Muscle layer of colon (tissue), 2 donors: ENCODE data around the gene TMCC2.

Experiments
- H3K27ac ChIP-seq: one replicate; pipeline ENCODE4 v1.7.0; 2013; ENCODE audit warnings: low read depth, mild to moderate bottlenecking, low read length, moderate library complexity
- H3K27me3 ChIP-seq, 2 donors: one replicate each; pipeline ENCODE4 v1.7.0; 2013; ENCODE audit warnings: low read length in 2 of 2, mild to moderate bottlenecking in 2 of 2; ENCODE audit not compliant: insufficient read depth in 2 of 2, control insufficient read depth in 1 of 2
- H3K36me3 ChIP-seq: one replicate; pipeline ENCODE4 v1.7.0; 2013; ENCODE audit warnings: mild to moderate bottlenecking, low read length; ENCODE audit not compliant: insufficient read depth
- H3K4me1 ChIP-seq: one replicate; pipeline ENCODE4 v1.7.0; 2013; ENCODE audit warnings: mild to moderate bottlenecking, low read length; ENCODE audit not compliant: insufficient read depth
- H3K4me3 ChIP-seq, 2 donors: one replicate each; pipeline ENCODE4 v1.7.0; 2013; ENCODE audit warnings: low read length in 2 of 2, low read depth in 1 of 2, mild to moderate bottlenecking in 1 of 2, moderate library complexity in 1 of 2
- H3K9ac ChIP-seq: one replicate; pipeline ENCODE4 v1.7.0; 2013; ENCODE audit warnings: low read length
- H3K9me3 ChIP-seq: one replicate; pipeline ENCODE4 v1.7.0; 2013; ENCODE audit warnings: mild to moderate bottlenecking, low read length
- donor health status: abdominal sarcoma.
- donor health status: Adenocarcinoma of cecum.

The TMCC2 gene

GRCh38 chr1:205256951-205257625, 29.3 kb downstream of the TMCC2 start:
- no peak overlapping the region for H3K27ac ChIP-seq
- H3K4me1 ChIP-seq: peaks cover 14% of the 10 kb centered on the region
- no peak overlapping the region for H3K4me3 ChIP-seq
- no peaks in the 10 kb centered on the region for H3K27me3 ChIP-seq
- no peaks in the 10 kb centered on the region for H3K36me3 ChIP-seq
- H3K9ac ChIP-seq: no peak overlapping the region
- H3K9me3 ChIP-seq: no peaks in the 10 kb centered on the region

- Histone ChIP-seq H3K4me1 (peaks cover 14% of the 10 kb centered on the region), H3K27me3 (no peaks in the 10 kb centered on the region), H3K9me3 (no peaks in the 10 kb centered on the region), H3K9ac (no peak overlapping the region), H3K4me3 (no peak overlapping the region), H3K27ac (no peak overlapping the region), H3K36me3 (no peaks in the 10 kb centered on the region)
Observed at GRCh38 chr1:205257735-205258134, 30.0 kb downstream of the TMCC2 start.

GRCh38 chr1:205258261-205258691, 30.5 kb downstream of the TMCC2 start:
- Histone ChIP-seq H3K27me3 (no peaks in the 10 kb centered on the region), H3K9ac (no peak overlapping the region), H3K4me1 (peaks cover 14% of the 10 kb centered on the region), H3K9me3 (no peaks in the 10 kb centered on the region), H3K27ac (no peak overlapping the region), H3K4me3 (no peak overlapping the region), H3K36me3 (no peaks in the 10 kb centered on the region)

GRCh38 chr1:205258719-205259118, 31.0 kb downstream of the TMCC2 start:
- Histone ChIP-seq H3K4me3 (no peak overlapping the region), H3K36me3 (no peaks in the 10 kb centered on the region), H3K9me3 (no peaks in the 10 kb centered on the region), H3K27me3 (no peaks in the 10 kb centered on the region), H3K4me1 (peaks cover 14% of the 10 kb centered on the region), H3K27ac (no peak overlapping the region), H3K9ac (no peak overlapping the region)

- no peaks in the 10 kb centered on the region for H3K9me3 ChIP-seq
- no peaks in the 10 kb centered on the region for H3K36me3 ChIP-seq
- peaks cover 14% of the 10 kb centered on the region for H3K4me1 ChIP-seq
- H3K9ac ChIP-seq: no peak overlapping the region
- H3K27me3 ChIP-seq: no peaks in the 10 kb centered on the region
- no peak overlapping the region for H3K4me3 ChIP-seq
- no peak overlapping the region for H3K27ac ChIP-seq
Observed at GRCh38 chr1:205259324-205259832, 31.6 kb downstream of the TMCC2 start.

- Histone ChIP-seq H3K4me1 (peaks cover 14% of the 10 kb centered on the region), H3K27ac (no peak overlapping the region)
Observed at GRCh38 chr1:205259998-205260397, 32.3 kb downstream of the TMCC2 start.

GRCh38 chr1:205260948-205261732, 33.4 kb downstream of the TMCC2 start:
- no peaks in the 10 kb centered on the region for H3K27me3 ChIP-seq
- peaks cover 8% of the 10 kb centered on the region for H3K4me1 ChIP-seq
- H3K36me3 ChIP-seq: no peaks in the 10 kb centered on the region
- H3K9ac ChIP-seq: no peak overlapping the region
- H3K27ac ChIP-seq: no peak overlapping the region
- no peak overlapping the region for H3K4me3 ChIP-seq
- no peaks in the 10 kb centered on the region for H3K9me3 ChIP-seq

More at GRCh38 chr1:205259998-205260397, 32.3 kb downstream of the TMCC2 start:
- no peak overlapping the region for H3K9ac ChIP-seq
- no peaks in the 10 kb centered on the region for H3K36me3 ChIP-seq
- H3K4me3 ChIP-seq: no peak overlapping the region
- H3K27me3 ChIP-seq: no peaks in the 10 kb centered on the region
- H3K9me3 ChIP-seq: no peaks in the 10 kb centered on the region

- Histone ChIP-seq H3K4me1 (peaks cover 3% of the 10 kb centered on the region), H3K27ac (no peak overlapping the region), H3K9ac (no peak overlapping the region), H3K4me3 (no peak overlapping the region), H3K27me3 (no peaks in the 10 kb centered on the region), H3K36me3 (no peaks in the 10 kb centered on the region), H3K9me3 (no peaks in the 10 kb centered on the region)
Observed at GRCh38 chr1:205261946-205262691, 34.4 kb downstream of the TMCC2 start.

- H3K4me3 ChIP-seq: no peak overlapping the region
- H3K9me3 ChIP-seq: no peaks in the 10 kb centered on the region
- H3K27me3 ChIP-seq: no peaks in the 10 kb centered on the region
- H3K9ac ChIP-seq: no peak overlapping the region
- no peaks in the 10 kb centered on the region for H3K36me3 ChIP-seq
- peaks cover 3% of the 10 kb centered on the region for H3K4me1 ChIP-seq
- H3K27ac ChIP-seq: no peak overlapping the region
Observed at GRCh38 chr1:205262731-205263171, 35.0 kb downstream of the TMCC2 start.

- no peak overlapping the region for H3K4me3 ChIP-seq
- H3K27me3 ChIP-seq: no peaks in the 10 kb centered on the region
- no peaks in the 10 kb centered on the region for H3K9me3 ChIP-seq
- H3K36me3 ChIP-seq: no peaks in the 10 kb centered on the region
- H3K9ac ChIP-seq: no peak overlapping the region
- H3K27ac ChIP-seq: no peak overlapping the region
- H3K4me1 ChIP-seq: peaks cover 3% of the 10 kb centered on the region
Observed at GRCh38 chr1:205263580-205264190, 35.9 kb downstream of the TMCC2 start.
